IPS-20b (cell line): Measurements from ENCODE around the gene VEZF1.
"Not testable (repeated sequence)": the region's sequence is repeated elsewhere in the genome, so short reads cannot be mapped to it uniquely, and the experiment has no call there.

Experiments used
- H3K27ac ChIP-seq: one replicate; pipeline ENCODE4 v1.5.1; 2013; ENCODE audit warnings: low read length
- H3K27me3 ChIP-seq: 2 replicates; pipeline ENCODE4 v1.6.1; 2013; ENCODE audit warnings: mild to moderate bottlenecking, low read length, inconsistent platforms; ENCODE audit not compliant: insufficient read depth
- H3K36me3 ChIP-seq: 2 replicates; pipeline ENCODE4 v1.6.1; 2013; ENCODE audit warnings: low read depth, mild to moderate bottlenecking, inconsistent platforms, low read length, moderate library complexity; ENCODE audit not compliant: insufficient read depth
- H3K4me1 ChIP-seq: 2 replicates; pipeline ENCODE4 v1.6.1; 2013; ENCODE audit warnings: mild to moderate bottlenecking, control low read depth, inconsistent platforms, low read length, moderate library complexity; ENCODE audit not compliant: insufficient read depth
- H3K4me3 ChIP-seq: 2 replicates; pipeline ENCODE4 v1.5.1; 2013; ENCODE audit warnings: mild to moderate bottlenecking, low read length, inconsistent platforms
- H3K9ac ChIP-seq: 2 replicates; pipeline ENCODE4 v1.6.1; 2013; ENCODE audit warnings: low read depth, mild to moderate bottlenecking, inconsistent platforms, low read length, moderate library complexity
- H3K9me3 ChIP-seq: 2 replicates; pipeline ENCODE4 v1.6.1; 2013; ENCODE audit warnings: mild to moderate bottlenecking, low read depth, low read length, inconsistent platforms; ENCODE audit not compliant: insufficient read depth

VEZF1 gene

GRCh38 chr17:57983446-57983845 is 4.6 kb downstream of the VEZF1 start:
- Histone ChIP-seq H3K27me3 (no peaks in the 10 kb centered on the region), H3K4me1 (peaks cover 18% of the 10 kb centered on the region), H3K36me3 (peaks cover 61% of the 10 kb centered on the region), H3K27ac (no peak overlapping the region), H3K9me3 (no peaks in the 10 kb centered on the region), H3K4me3 (no peak overlapping the region), H3K9ac (no peak overlapping the region)

GRCh38 chr17:57982452-57983170 is 5.4 kb downstream of the VEZF1 start:
- no peak overlapping the region for H3K9ac ChIP-seq
- no peaks in the 10 kb centered on the region for H3K9me3 ChIP-seq
- no peak overlapping the region for H3K4me3 ChIP-seq
- no peak overlapping the region for H3K27ac ChIP-seq
- H3K4me1 ChIP-seq = peaks cover 18% of the 10 kb centered on the region
- peaks cover 69% of the 10 kb centered on the region for H3K36me3 ChIP-seq
- H3K27me3 ChIP-seq = no peaks in the 10 kb centered on the region

GRCh38 chr17:57980522-57980921 is 7.5 kb downstream of the VEZF1 start:
- no peaks in the 10 kb centered on the region for H3K27me3 ChIP-seq
- H3K4me3 ChIP-seq = no peak overlapping the region
- H3K27ac ChIP-seq = no peak overlapping the region
- H3K4me1 ChIP-seq = peaks cover 12% of the 10 kb centered on the region
- peaks cover 89% of the 10 kb centered on the region for H3K36me3 ChIP-seq
- H3K9ac ChIP-seq = no peak overlapping the region
- H3K9me3 ChIP-seq = no peaks in the 10 kb centered on the region

- H3K27me3 ChIP-seq = no peaks in the 10 kb centered on the region
- no peak overlapping the region for H3K4me3 ChIP-seq
- H3K9ac ChIP-seq = no peak overlapping the region
- no peaks in the 10 kb centered on the region for H3K9me3 ChIP-seq
- H3K36me3 ChIP-seq = peaks cover 92% of the 10 kb centered on the region
- 0 out of 2 replicates have a peak, but pooled peaks cover 4% of the 10 kb centered on the region for H3K4me1 ChIP-seq
- no peak overlapping the region for H3K27ac ChIP-seq
Measured at GRCh38 chr17:57979076-57979475, 9.0 kb downstream of the VEZF1 start.

GRCh38 chr17:57976594-57976993 is 11.5 kb downstream of the VEZF1 start:
- Histone ChIP-seq H3K4me1 (no peaks in the 10 kb centered on the region), H3K9me3 (no peaks in the 10 kb centered on the region), H3K27ac (no peak overlapping the region), H3K27me3 (no peaks in the 10 kb centered on the region), H3K36me3 (peaks cover 87% of the 10 kb centered on the region), H3K9ac (no peak overlapping the region), H3K4me3 (no peak overlapping the region)

- Histone ChIP-seq H3K36me3 (peaks cover 72% of the 10 kb centered on the region), H3K27ac (no peak overlapping the region)
Measured at GRCh38 chr17:57975044-57975443, 13.0 kb downstream of the VEZF1 start.

GRCh38 chr17:57974053-57974824 is 13.8 kb downstream of the VEZF1 start:
- peaks cover 64% of the 10 kb centered on the region for H3K36me3 ChIP-seq
- H3K27ac ChIP-seq, H3K4me1 ChIP-seq, H3K4me3 ChIP-seq, H3K27me3 ChIP-seq, H3K9ac ChIP-seq, H3K9me3 ChIP-seq: not testable (repeated sequence)

More at GRCh38 chr17:57975044-57975443, 13.0 kb downstream of the VEZF1 start:
- Histone ChIP-seq H3K4me1 (no peaks in the 10 kb centered on the region), H3K9ac (no peak overlapping the region), H3K27me3 (no peaks in the 10 kb centered on the region), H3K9me3 (no peaks in the 10 kb centered on the region), H3K4me3 (no peak overlapping the region)

- H3K9ac ChIP-seq = no peak overlapping the region
- H3K9me3 ChIP-seq = no peaks in the 10 kb centered on the region
- H3K36me3 ChIP-seq = peaks cover 44% of the 10 kb centered on the region
- no peak overlapping the region for H3K27ac ChIP-seq
- no peak overlapping the region for H3K4me3 ChIP-seq
- H3K4me1 ChIP-seq = no peaks in the 10 kb centered on the region
- H3K27me3 ChIP-seq = no peaks in the 10 kb centered on the region
Measured at GRCh38 chr17:57972151-57972550, 15.9 kb downstream of the VEZF1 start.

- Histone ChIP-seq H3K9ac (no peak overlapping the region), H3K27ac (no peak overlapping the region), H3K36me3 (peaks cover 39% of the 10 kb centered on the region), H3K9me3 (no peaks in the 10 kb centered on the region), H3K27me3 (no peaks in the 10 kb centered on the region), H3K4me1 (no peaks in the 10 kb centered on the region), H3K4me3 (no peak overlapping the region)
Measured at GRCh38 chr17:57971572-57971971, 16.5 kb downstream of the VEZF1 start.

GRCh38 chr17:57970710-57971109 is 17.3 kb downstream of the VEZF1 start:
- Histone ChIP-seq H3K9ac (no peak overlapping the region), H3K36me3 (peaks cover 30% of the 10 kb centered on the region), H3K27me3 (no peaks in the 10 kb centered on the region), H3K4me3 (no peak overlapping the region), H3K9me3 (no peaks in the 10 kb centered on the region), H3K27ac (no peak overlapping the region), H3K4me1 (no peaks in the 10 kb centered on the region)

GRCh38 chr17:57968456-57968855 is 19.6 kb downstream of the VEZF1 start:
- Histone ChIP-seq H3K4me1 (no peaks in the 10 kb centered on the region), H3K27ac (no peak overlapping the region), H3K36me3 (peaks cover 8% of the 10 kb centered on the region), H3K9ac (no peak overlapping the region), H3K4me3 (no peak overlapping the region), H3K9me3 (no peaks in the 10 kb centered on the region), H3K27me3 (no peaks in the 10 kb centered on the region)

- Histone ChIP-seq H3K9me3 (no peaks in the 10 kb centered on the region), H3K4me1 (no peaks in the 10 kb centered on the region), H3K9ac (no peak overlapping the region), H3K27me3 (0 out of 2 replicates have a peak, but pooled peaks cover 4% of the 10 kb centered on the region), H3K36me3 (no peaks in the 10 kb centered on the region), H3K27ac (no peak overlapping the region), H3K4me3 (no peak overlapping the region)
Measured at GRCh38 chr17:57966875-57967274, 21.2 kb downstream of the VEZF1 start.
